GM19025 (cell line): ENCODE results near the gene PRDM16.

Source experiments
- ATAC-seq: cut with Tn5 transposase; IDR thresholded peaks from one replicate; pipeline ENCODE4 v1.9.1; 2021; ENCODE audit warnings: mild to moderate bottlenecking, low read depth, moderate library complexity; ENCODE audit not compliant: unreplicated experiment

PRDM16 gene

DNA sequence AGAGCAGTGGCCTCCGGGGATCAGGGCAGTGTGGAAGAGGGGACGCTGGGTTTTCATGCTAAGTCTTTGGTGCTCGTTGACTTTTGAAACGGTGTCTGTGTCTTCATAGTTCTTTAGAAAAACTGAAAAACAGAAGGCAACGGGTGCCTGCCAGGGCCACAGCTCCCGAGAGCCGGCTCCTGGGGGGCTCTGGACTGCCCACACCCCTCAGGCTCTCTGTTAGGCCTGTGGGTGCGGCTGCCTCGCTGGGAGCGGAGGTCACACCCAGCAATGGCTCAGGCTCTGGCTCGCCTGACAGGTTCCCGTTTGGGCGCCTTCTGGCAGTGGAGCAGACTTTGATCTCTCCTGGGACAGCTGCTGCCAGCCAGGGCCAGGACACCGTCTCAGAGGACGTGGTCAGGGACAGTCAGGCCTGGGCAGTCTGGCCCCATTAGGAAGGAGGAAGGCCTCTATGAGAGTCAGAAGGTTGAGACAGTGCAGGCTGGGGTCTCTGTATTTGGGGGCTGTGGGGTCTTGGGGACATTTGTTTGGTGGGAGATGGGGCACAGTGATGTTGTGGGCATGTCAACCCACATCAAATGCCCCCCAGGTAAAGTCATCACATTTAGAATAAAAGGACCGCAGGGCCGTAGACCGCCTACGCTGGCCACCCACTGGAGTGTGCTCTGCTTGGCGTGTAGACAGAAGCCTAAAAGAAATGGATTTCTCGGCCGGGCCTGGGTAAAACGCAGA is 391.1 kb downstream of the PRDM16 start:
- ATAC-seq: no peak

DNA sequence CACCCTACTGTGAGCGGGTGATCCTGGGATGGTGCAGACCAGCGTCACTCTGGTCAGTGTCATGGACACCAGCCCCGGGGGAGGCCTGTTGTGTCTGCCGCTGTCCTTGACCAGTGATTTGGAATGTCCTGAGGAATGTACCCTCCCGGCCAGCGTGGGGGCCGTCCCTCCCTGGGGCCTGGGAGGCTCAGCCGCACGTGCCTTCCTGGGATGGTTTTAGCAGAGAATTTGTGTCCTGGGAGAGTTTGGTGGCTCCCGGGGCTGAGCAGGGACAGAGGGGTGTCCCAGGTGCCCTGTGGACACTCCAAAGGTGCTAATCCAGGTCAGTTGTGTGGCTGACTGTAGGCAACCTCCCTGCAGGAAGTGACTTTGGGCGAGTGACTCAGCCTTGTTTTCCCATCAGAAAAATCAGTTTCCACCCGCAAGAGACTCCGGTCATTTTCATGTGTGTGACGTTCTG is 391.7 kb downstream of the PRDM16 start:
- ATAC-seq: no peak

- ATAC-seq: no peak
Measured at GRCh38 chr1:3461238-3461933, 392.4 kb downstream of the PRDM16 start.

- ATAC-seq: no peak
Measured at GRCh38 chr1:3461934-3462275, 392.9 kb downstream of the PRDM16 start.

DNA sequence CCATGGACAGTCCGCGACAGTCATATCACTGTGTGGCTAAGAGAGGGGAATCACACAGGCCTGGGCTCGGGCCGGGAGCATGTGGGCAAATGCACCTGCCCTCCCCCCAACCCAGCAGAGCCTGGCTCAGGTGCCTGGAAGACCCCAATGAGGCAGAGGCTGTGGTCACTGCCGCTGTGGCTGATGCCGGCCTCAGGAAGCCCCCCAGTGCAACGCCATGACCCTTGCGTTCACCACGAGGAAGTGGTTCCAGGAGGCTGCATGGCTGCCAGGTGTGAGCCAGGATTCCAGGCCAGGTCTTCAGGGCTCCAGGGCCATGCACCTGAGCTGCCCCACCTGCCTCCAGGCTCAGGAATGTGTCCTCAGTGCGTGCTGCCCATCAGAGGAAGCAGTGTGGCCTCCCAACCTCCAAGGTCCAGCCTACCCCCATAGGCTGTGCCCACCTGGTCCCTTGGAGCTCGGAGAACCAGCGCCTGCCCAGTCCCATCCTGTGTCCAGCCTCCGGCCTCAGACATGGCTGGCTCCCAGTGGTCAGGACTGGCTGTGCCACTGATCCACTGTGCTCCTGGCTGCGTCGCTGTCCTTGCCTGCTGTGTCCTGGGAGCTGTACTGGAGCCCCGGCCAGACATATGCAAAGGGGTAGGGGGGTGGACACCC is 393.5 kb downstream of the PRDM16 start:
- ATAC-seq: no peak

DNA sequence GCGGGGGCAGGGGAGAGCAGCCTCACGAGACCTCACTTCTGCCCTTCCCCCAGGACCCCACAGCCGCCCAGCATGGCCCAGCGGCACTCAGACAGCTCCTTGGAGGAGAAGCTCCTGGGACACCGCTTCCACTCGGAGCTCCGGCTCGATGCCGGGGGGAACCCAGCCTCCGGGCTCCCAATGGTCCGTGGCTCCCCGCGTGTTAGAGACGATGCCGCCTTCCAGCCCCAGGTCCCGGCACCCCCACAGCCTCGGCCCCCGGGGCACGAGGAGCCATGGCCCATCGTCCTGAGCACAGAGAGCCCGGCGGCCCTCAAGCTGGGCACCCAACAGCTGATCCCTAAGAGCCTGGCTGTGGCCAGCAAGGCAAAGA is 394.0 kb downstream of the PRDM16 start:
- ATAC-seq: no peak

- no peak for ATAC-seq
Measured at GRCh38 chr1:3463408-3463863, 394.4 kb downstream of the PRDM16 start.

DNA sequence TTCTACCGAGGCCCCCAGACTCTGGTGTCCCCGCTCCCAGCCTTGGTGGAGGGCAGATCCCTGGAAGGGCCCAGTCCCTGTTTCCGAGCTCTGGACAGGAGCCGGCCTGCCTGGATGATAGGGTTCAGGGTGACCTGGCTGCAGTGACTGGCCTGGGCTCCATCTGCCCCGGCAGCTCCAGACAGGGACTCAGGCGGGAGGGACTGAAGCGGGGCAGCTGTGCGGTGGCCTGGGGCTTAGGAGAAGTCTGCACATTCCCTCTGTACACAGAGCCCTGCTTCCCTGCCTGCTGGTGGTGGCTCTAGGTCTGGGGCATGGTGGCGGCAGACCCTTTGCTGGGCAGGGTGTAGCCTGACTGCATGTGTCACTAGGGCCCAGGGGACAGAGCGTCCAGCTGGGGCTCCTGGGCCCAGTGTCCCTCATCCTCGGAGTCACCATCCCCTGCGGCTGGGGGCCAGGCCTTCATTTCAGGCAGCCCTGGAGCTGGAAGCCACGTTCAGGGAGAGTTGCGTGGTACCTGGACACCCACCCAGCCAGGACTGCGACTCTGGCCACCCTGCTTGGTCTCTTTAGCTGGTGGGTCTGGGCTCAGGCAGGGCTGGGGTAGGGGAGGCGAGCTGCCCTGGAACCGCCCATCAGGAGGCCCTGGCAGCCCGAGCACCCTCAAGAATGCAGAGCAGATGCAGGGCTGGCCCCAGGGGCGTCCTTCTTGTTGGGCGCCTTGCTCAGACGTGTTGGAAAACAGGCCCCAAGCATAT is 395.1 kb downstream of the PRDM16 start:
- ATAC-seq: no peak

- ATAC-seq: no peak
Measured at GRCh38 chr1:3464649-3465025, 395.6 kb downstream of the PRDM16 start.

DNA sequence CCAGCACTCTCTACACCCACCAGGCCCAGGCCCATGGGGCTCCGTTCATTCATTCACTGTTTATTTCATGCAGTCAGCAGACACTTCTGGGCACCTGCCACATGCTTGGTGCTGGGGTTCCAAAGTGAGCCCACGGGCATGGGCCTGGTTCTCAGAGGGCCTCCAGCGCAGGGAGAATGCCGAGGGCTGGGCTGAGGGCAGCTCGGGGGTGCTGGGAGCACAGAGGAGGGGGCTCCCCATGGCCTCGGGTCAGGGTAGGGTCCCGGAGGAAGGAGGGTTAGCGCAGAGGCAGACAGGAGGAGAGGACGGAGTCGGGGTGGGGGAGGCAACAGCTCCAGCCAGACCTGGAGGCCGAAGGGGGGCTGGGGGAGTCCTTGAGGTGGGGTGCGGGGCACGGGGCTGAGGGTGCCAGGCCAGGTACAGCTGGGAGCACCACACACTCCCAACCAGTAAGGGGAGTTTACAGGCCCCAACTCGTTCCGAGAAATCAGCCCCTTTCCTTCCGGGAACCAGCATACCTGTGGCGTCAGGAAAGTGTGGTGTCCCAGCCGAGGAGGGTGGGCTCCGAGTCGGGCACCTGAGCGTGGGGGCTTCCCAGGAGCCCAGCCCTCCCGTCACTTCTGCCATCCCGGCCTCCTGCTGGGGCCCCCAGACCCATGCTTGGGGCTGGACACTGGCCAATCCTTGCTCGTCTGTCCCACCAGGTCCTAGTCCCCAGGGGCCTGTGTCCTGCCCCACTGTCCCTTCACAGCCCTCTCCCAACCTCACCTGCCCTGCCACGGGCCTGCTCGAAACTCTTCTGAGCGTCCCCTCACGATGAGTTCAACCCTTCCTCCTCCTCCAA is 396.3 kb downstream of the PRDM16 start:
- ATAC-seq: no peak

GRCh38 chr1:3465935-3466321 is 396.9 kb downstream of the PRDM16 start:
- ATAC-seq: no peak

DNA sequence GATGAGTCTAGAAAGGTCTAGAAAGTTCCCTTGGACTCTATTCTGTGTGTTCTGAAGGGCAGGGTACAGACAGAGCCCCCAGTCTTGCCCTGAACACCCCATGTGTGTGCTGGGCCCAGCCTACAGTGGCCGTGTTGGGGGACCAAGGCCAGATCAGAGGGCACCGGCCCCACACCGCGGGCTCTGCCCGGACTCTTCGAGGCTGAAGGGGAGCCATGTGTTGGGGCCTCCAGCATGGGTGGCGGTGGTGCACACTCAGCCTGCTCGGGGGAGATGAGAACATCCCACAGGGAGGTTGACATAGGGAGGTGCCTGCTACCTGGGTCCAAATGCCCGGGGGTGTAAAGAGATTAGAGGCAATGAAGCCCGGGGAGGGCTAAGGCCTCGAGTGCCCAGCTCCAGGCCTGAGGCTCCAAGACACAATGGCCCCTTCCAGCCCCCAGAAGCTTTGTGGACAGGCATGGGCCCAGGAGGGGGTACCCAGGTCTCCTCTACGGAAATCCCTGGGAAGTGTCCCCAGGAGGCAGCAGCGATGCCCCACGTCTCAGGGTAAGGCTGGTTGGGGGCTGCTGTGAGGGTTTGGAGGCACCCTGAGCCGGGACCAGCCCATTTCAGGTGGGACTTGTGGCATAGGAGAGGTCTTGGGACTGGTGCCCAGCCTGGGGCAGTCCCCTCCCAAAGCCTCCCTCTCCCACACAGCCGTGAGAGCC is 397.5 kb downstream of the PRDM16 start:
- ATAC-seq: no peak

DNA sequence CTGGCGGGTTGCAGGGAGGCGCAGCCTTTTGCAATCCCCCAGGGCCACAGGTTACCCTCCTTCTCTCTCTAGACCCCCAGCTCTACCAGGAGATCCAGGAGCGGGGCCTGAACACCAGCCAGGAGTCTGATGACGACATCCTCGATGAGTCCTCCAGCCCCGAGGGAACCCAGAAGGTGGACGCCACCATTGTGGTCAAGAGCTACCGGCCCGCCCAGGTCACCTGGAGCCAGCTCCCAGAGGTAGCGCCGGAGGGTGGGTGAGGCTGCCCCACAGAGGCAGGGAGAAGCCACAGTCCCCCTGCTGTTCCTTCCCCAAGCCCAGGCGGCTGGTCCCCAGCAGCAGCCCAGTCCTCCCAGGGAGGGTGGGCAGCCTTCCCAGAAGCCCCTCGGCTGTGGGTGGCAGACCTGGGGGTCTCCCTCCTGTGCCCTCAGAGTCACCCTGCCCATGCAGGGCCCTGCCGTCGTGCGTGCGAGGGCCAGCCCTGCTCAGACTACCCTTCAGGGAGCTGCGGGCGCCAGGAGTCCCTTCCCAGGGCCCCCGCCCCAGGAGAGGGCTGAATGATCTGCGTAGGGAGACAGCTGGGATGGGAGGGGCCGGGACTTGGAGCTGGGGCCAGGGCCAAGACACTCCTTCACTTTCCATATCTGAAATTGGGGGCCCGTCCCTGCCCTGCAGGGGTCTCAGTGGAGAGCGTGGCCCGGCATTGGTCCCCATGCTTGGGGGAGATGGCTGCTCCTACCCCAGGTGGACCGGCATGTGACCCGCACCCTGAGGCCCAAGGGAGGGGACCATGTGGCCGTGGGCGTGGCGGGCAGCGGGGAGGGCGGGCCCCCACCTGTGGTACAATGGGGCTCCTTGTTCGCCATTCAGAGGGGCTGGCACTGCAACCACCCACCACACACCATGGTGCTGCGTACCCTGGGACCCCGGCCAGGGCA is 398.4 kb downstream of the PRDM16 start:
- ATAC-seq: no peak

DNA sequence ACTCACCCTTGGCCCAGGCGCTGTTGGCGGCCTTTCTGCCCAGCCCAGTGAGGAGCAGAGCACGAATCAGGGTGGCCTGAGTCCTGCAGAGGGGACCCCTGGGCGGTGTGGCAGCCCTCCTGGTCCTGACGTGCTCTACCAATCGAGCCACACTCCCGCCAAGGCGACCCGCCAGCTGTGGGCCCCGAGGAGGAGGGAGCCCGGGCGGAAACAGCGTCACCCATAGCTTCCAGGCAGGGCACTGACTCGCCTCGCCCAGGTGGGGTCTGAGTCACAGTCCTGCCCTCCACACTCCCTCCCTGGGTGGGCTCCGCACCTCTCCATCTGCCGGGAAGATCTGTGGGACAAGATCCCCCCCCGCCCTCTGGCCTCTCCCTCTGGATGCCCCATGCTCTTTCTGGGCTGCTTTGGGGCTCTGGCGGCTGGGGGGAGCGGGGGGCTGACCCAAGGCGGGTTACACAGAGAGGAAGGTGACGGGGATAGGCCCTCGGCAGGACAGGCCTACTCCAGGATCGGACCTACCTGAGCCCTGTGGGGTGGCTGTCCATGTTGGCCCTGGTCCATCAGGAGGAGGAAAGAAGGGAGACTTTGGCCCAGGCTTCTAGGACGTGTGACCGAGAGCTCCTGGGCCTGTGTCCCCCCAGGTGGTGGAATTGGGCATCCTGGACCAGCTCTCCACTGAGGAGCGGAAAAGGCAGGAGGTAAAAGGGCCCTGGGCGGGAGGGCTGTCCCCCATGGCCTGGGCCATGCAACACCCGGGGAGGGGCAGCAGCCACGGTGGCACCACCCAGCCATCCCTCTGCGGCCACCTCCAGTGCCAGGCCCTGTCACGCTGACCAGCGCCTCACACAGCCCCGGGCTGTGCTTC is 399.5 kb downstream of the PRDM16 start:
- ATAC-seq: no peak

GRCh38 chr1:3469104-3469848 is 400.3 kb downstream of the PRDM16 start:
- no peak for ATAC-seq

GRCh38 chr1:3469849-3470649 is 401.0 kb downstream of the PRDM16 start:
- no peak for ATAC-seq
